Mesenchymal stem cell (in vitro differentiated cells and primary cell): ENCODE results near the gene C11orf91.

Source experiments
- DNase-seq: peaks from one replicate; pipeline ENCODE4 v3.0.0-alpha.2; 2013
- H2AFZ ChIP-seq: one replicate; pipeline ENCODE4 v1.6.1; 2013; ENCODE audit warnings: low read depth, mild to moderate bottlenecking, control low read depth, inconsistent platforms, low read length, moderate library complexity
- H2AK5ac ChIP-seq: 2 replicates; pipeline ENCODE4 v1.6.1; 2013; ENCODE audit warnings: low read length, moderate library complexity, mild to moderate bottlenecking, inconsistent platforms; ENCODE audit not compliant: severe bottlenecking
- H2BK120ac ChIP-seq: one replicate; pipeline ENCODE4 v1.6.1; 2013; ENCODE audit warnings: low read depth, mild to moderate bottlenecking, inconsistent platforms, low read length, moderate library complexity
- H2BK12ac ChIP-seq, 2 experiments: one replicate each; pipeline ENCODE4 v1.6.1; 2013; ENCODE audit warnings: inconsistent platforms in 2 of 2, low read length in 2 of 2, mild to moderate bottlenecking in 2 of 2, moderate library complexity in 2 of 2, control low read depth in 1 of 2
- H2BK15ac ChIP-seq: one replicate; pipeline ENCODE4 v1.6.1; 2013; ENCODE audit warnings: mild to moderate bottlenecking, low read depth, inconsistent platforms; ENCODE audit not compliant: poor library complexity, severe bottlenecking
- H2BK5ac ChIP-seq: 2 replicates; pipeline ENCODE4 v1.6.1; 2013; ENCODE audit warnings: low read depth, mild to moderate bottlenecking, low read length, control low read depth, inconsistent platforms; ENCODE audit not compliant: poor library complexity, severe bottlenecking
- H3K14ac ChIP-seq, 2 experiments: one replicate each; pipeline ENCODE4 v1.6.1; 2013; ENCODE audit warnings: inconsistent platforms in 2 of 2, low read length in 2 of 2, control low read depth in 1 of 2, mild to moderate bottlenecking in 1 of 2, moderate library complexity in 1 of 2
- H3K18ac ChIP-seq, 2 experiments: one replicate each; pipeline ENCODE4 v1.6.1; 2013; ENCODE audit warnings: inconsistent platforms in 2 of 2, low read length in 2 of 2, control low read depth in 1 of 2, low read depth in 1 of 2, mild to moderate bottlenecking in 1 of 2
- H3K23ac ChIP-seq, 2 experiments: one replicate each; pipeline ENCODE4 v1.6.1; 2013; ENCODE audit warnings: inconsistent platforms in 2 of 2, low read length in 2 of 2, mild to moderate bottlenecking in 2 of 2, moderate library complexity in 2 of 2, control low read depth in 1 of 2
- H3K27ac ChIP-seq: 2 replicates; pipeline ENCODE4 v1.5.1; 2013; ENCODE audit warnings: mild to moderate bottlenecking, moderate library complexity, low read length, control low read depth, inconsistent platforms; ENCODE audit not compliant: poor library complexity, severe bottlenecking
- H3K27me3 ChIP-seq, 2 experiments: 2 replicates each; pipeline versions ENCODE4 v1.6.1 to v1.7.0; 2013; ENCODE audit warnings: low read length in 2 of 2, mild to moderate bottlenecking in 2 of 2, moderate library complexity in 2 of 2, control low read depth in 1 of 2, inconsistent platforms in 1 of 2; ENCODE audit not compliant: control insufficient read depth in 1 of 2, insufficient read depth in 1 of 2
- H3K36me3 ChIP-seq, 2 experiments: 2 replicates each; pipeline versions ENCODE4 v1.6.1 to v1.7.0; 2013; ENCODE audit warnings: low read length in 2 of 2, control low read depth in 1 of 2, inconsistent platforms in 1 of 2, low read depth in 1 of 2, mild to moderate bottlenecking in 1 of 2; ENCODE audit not compliant: insufficient read depth in 2 of 2, control insufficient read depth in 1 of 2
- H3K4ac ChIP-seq, 2 experiments: one replicate each; pipeline ENCODE4 v1.6.1; 2013; ENCODE audit warnings: inconsistent platforms in 2 of 2, low read length in 2 of 2, mild to moderate bottlenecking in 2 of 2, moderate library complexity in 2 of 2, control low read depth in 1 of 2, low read depth in 1 of 2
- H3K4me1 ChIP-seq: 2 replicates; pipeline ENCODE4 v1.6.1; 2013; ENCODE audit warnings: low read depth, low read length, control low read depth; ENCODE audit not compliant: control insufficient read depth, insufficient read depth
- H3K4me2 ChIP-seq: 2 replicates; pipeline ENCODE4 v1.6.1; 2013; ENCODE audit warnings: low read length, mild to moderate bottlenecking, inconsistent platforms; ENCODE audit not compliant: poor library complexity, severe bottlenecking
- H3K4me3 ChIP-seq, 2 experiments: 2 replicates each; pipeline versions ENCODE4 v1.5.1 to v1.7.0; 2013; ENCODE audit warnings: low read length in 2 of 2, mild to moderate bottlenecking in 2 of 2, control low read depth in 1 of 2, low read depth in 1 of 2; ENCODE audit not compliant: insufficient read depth in 1 of 2
- H3K79me1 ChIP-seq: replicated peaks from 2 replicates; pipeline ENCODE4 v1.6.1; 2013; ENCODE audit warnings: mild to moderate bottlenecking, control low read depth, low read length, inconsistent platforms; ENCODE audit not compliant: poor library complexity, severe bottlenecking
- H3K9ac ChIP-seq: 2 replicates; pipeline ENCODE4 v1.7.0; 2013; ENCODE audit warnings: mild to moderate bottlenecking, low read length, moderate library complexity
- H3K9me3 ChIP-seq: 2 replicates; pipeline ENCODE4 v1.7.0; 2013; ENCODE audit warnings: mild to moderate bottlenecking, low read length; ENCODE audit not compliant: control insufficient read depth
- H4K8ac ChIP-seq: one replicate; pipeline ENCODE4 v1.6.1; 2013; ENCODE audit warnings: inconsistent platforms, mild to moderate bottlenecking, low read length, moderate library complexity
- H4K91ac ChIP-seq: one replicate; pipeline ENCODE4 v1.6.1; 2013; ENCODE audit warnings: mild to moderate bottlenecking, low read length, inconsistent platforms
- WGBS: methylation state at CpG from one replicate; pipeline ENCODE4 v1.1.7; 2013; ENCODE audit warnings: mixed read lengths; 5-methylcytosine and 5-hydroxymethylcytosine counted together

Gene C11orf91

GRCh38 chr11:33674035-33674814 is 26.4 kb downstream of the C11orf91 start:
- H3K9me3 ChIP-seq = no peaks in the 10 kb centered on the region
- H3K4me3 ChIP-seq = no peak overlapping the region
- no peaks in the 10 kb centered on the region for H3K79me1 ChIP-seq
- no peak overlapping the region for H2BK5ac ChIP-seq
- H3K4me1 ChIP-seq = peaks cover 6% of the 10 kb centered on the region
- H3K9ac ChIP-seq = no peak overlapping the region
- H3K18ac ChIP-seq = no peak overlapping the region
- H4K8ac ChIP-seq = no peak overlapping the region
- no peak overlapping the region for H2AFZ ChIP-seq
- H3K14ac ChIP-seq = no peak overlapping the region
- no peak overlapping the region for H3K27ac ChIP-seq
- no peak overlapping the region for H3K23ac ChIP-seq
- no peak overlapping the region for H3K4ac ChIP-seq
- no peak overlapping the region for H2BK15ac ChIP-seq
- no peak for DNase-seq
- H3K27me3 ChIP-seq = no peaks in the 10 kb centered on the region
- no peak overlapping the region for H4K91ac ChIP-seq
- H2BK120ac ChIP-seq = no peak overlapping the region
- WGBS = 94% methylated on average over 3 of the region's 3 CpGs
- no peak overlapping the region for H2BK12ac ChIP-seq
- H3K36me3 ChIP-seq = peaks cover 0 to 40% of the 10 kb centered on the region in 2 experiments
- H3K4me2 ChIP-seq = no peak overlapping the region
- H2AK5ac ChIP-seq = peak overlapping the region; percentile 16

DNA sequence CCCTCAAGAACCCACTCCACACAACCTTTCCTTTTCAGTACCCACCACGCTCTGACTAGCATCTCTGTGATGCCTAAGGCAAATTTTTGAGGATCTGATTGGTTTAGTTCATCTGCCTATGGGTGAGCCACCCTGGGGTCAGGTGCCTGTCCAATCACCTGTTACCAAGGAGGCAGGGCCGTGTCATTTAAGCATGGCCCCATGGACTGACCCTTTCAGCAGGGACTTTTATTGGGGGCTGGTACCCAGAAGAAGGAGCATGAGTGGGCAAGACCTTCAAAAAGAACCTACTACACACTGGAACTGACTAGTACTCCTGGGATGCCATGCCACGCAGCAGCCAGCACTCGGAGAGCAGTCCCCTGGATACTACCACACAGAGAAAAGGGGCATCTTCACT is 28.4 kb downstream of the C11orf91 start:
- no peak overlapping the region for H3K14ac ChIP-seq
- H4K8ac ChIP-seq = no peak overlapping the region
- no peak overlapping the region for H2BK12ac ChIP-seq
- H3K9me3 ChIP-seq = no peaks in the 10 kb centered on the region
- DNase-seq = no peak
- no peak overlapping the region for H3K4me3 ChIP-seq
- WGBS = 92% methylated on average over 4 of the region's 4 CpGs
- H3K23ac ChIP-seq = no peak overlapping the region
- peaks cover 5 to 58% of the 10 kb centered on the region in 2 experiments for H3K36me3 ChIP-seq
- no peak overlapping the region for H3K4me2 ChIP-seq
- H3K27ac ChIP-seq = no peak overlapping the region
- no peak overlapping the region for H2BK5ac ChIP-seq
- H2AK5ac ChIP-seq = no peak overlapping the region
- no peaks in the 10 kb centered on the region for H3K79me1 ChIP-seq
- no peaks in the 10 kb centered on the region for H3K27me3 ChIP-seq
- H3K4ac ChIP-seq = no peak overlapping the region
- no peak overlapping the region for H2BK15ac ChIP-seq
- no peak overlapping the region for H3K9ac ChIP-seq
- no peak overlapping the region for H2BK120ac ChIP-seq
- H3K4me1 ChIP-seq = peaks cover 6% of the 10 kb centered on the region
- no peak overlapping the region for H2AFZ ChIP-seq
- H3K18ac ChIP-seq = no peak overlapping the region
- no peak overlapping the region for H4K91ac ChIP-seq

GRCh38 chr11:33670250-33671011 is 30.2 kb downstream of the C11orf91 start:
- Histone ChIP-seq H3K79me1 (no peaks in the 10 kb centered on the region), H2AK5ac (no peak overlapping the region), H3K18ac (no peak overlapping the region), H3K23ac (no peak overlapping the region), H2BK12ac (no peak overlapping the region), H3K9me3 (no peaks in the 10 kb centered on the region), H3K27ac (no peak overlapping the region), H2AFZ (no peak overlapping the region), H3K4me2 (no peak overlapping the region), H4K91ac (no peak overlapping the region), H3K36me3 (peaks cover 12 to 62% of the 10 kb centered on the region in 2 experiments), H2BK5ac (no peak overlapping the region), H4K8ac (no peak overlapping the region), H3K4me3 (peak overlapping the region in 1 of 2 experiments; percentile 34), H3K14ac (no peak overlapping the region), H2BK120ac (no peak overlapping the region), H2BK15ac (no peak overlapping the region), H3K9ac (peak overlapping the region; percentile 25), H3K4me1 (peaks cover 8% of the 10 kb centered on the region), H3K4ac (no peak overlapping the region), H3K27me3 (no peaks in the 10 kb centered on the region)
- WGBS = 45% methylated on average over 4 of the region's 5 CpGs
- DNase-seq = peak; percentile 61

DNA sequence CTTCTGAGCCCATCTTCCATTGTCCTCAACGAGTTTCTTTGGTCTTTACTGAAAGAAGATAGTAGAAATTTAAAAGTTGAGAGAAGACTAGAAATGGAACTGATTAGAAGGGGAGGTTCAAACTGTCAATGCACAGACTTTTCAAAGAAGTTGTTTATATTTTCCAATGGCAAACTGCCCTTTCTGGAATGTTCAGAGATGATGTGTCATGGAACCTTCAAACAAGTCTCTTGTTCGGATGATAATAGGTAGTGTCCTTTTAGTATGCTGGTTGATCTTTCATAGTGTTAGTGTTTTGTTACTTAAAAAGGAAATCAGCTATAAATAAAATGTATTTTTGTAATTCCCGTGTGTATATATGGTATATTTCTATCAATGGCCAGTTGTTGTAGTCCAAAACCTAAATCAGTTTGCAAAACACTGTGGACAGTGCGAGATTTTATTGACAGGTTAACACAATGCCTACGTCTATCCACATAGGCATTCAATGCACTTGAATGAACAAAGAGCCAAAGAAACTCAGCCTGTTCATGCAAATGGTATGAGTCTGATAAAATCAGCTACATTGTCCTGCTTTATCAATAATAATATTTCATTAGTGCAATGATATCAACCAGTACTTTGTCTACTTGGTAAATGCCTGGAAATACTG is 30.9 kb downstream of the C11orf91 start:
- Histone ChIP-seq H4K8ac (no peak overlapping the region), H2BK15ac (no peak overlapping the region), H2BK120ac (no peak overlapping the region), H3K4ac (no peak overlapping the region), H3K4me1 (peaks cover 8% of the 10 kb centered on the region), H2AFZ (no peak overlapping the region), H3K36me3 (peaks cover 12 to 61% of the 10 kb centered on the region in 2 experiments), H3K18ac (no peak overlapping the region), H2AK5ac (no peak overlapping the region), H3K14ac (no peak overlapping the region), H2BK12ac (no peak overlapping the region), H3K9me3 (no peaks in the 10 kb centered on the region), H3K27ac (no peak overlapping the region), H3K27me3 (no peaks in the 10 kb centered on the region), H3K4me2 (no peak overlapping the region), H3K9ac (no peak overlapping the region), H4K91ac (no peak overlapping the region), H3K4me3 (no peak overlapping the region), H3K79me1 (no peaks in the 10 kb centered on the region), H2BK5ac (no peak overlapping the region), H3K23ac (no peak overlapping the region)
- WGBS = 94% methylated on average over 5 of the region's 5 CpGs
- DNase-seq = no peak
